GM18861 (cell line): ENCODE data around the gene TCERG1.
"Not testable (repeated sequence)": the region's sequence is repeated elsewhere in the genome, so short reads cannot be mapped to it uniquely, and the experiment has no call there.

ENCODE experiments used
- ATAC-seq: cut with Tn5 transposase; IDR thresholded peaks from one replicate; pipeline ENCODE4 v1.9.1; 2021; ENCODE audit not compliant: unreplicated experiment

The TCERG1 gene

GRCh38 chr5:146519554-146519953 lies 72.4 kb downstream of the TCERG1 start:
- no peak for ATAC-seq

- no peak for ATAC-seq
These were observed 73.6 kb downstream of the TCERG1 start for GRCh38 chr5:146520731-146521130.

GRCh38 chr5:146521403-146522106 lies 74.4 kb downstream of the TCERG1 start:
- no peak for ATAC-seq

GRCh38 chr5:146523698-146524097 lies 76.6 kb downstream of the TCERG1 start:
- ATAC-seq = no peak

DNA sequence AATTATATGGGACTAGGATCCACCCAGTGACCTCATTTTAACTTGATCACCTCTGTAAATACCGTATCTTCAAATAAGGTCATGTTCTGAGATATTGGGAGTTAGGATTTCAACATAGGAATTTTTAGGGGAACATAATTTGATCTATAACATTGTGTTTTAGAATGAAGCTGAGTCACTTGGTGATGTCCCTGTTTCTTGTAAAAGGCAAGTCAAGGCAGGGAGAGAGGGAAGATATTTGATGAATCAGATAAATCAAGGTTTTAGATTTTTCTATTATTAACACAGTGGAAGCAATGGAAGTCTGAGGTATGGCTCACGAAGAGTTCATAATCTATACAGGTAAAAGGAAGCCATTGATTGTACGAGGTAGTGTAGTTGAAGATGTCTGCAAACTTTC lies 80.7 kb downstream of the TCERG1 start:
- ATAC-seq = no peak

DNA sequence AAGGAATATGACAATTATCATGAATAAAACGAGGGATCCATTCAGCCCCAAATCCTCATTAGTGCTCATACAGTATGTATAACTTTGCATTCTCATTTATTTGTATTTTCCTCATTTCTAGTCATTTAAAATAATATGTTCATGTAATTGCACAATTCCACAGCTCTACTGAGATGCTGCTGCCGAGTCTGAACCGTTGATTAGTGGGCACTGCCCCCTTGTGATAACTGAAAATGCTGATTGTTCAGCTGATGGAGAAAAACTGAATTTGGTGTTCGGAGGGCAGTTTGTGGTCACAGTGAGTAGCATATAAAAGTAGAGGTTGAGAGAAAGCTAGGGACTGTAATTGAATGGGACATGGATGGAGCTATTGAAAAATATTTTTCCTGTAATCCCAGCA lies 81.1 kb downstream of the TCERG1 start:
- ATAC-seq = no peak

DNA sequence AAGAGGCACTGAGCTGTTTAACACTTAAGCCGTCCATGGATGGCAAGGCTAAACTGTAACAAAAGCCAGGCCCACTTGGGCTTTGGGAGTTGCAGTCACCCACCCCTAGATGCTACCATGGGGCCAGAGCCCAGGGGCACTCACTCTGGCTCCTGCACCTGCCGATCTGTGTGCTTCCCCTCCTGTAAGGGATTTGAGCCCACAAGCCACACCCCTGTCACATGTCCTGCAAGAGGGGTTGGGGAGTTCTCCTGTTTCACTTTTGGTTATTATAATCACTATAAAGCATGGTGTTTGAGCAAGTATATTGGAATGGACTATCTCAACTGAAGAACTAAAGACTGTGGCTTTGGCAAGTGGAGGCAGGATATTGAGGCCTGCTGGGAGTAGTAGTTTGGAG lies 82.9 kb downstream of the TCERG1 start:
- ATAC-seq = peak; percentile 61

GRCh38 chr5:146533260-146533857 lies 86.2 kb downstream of the TCERG1 start:
- peak; percentile 93 for ATAC-seq

DNA sequence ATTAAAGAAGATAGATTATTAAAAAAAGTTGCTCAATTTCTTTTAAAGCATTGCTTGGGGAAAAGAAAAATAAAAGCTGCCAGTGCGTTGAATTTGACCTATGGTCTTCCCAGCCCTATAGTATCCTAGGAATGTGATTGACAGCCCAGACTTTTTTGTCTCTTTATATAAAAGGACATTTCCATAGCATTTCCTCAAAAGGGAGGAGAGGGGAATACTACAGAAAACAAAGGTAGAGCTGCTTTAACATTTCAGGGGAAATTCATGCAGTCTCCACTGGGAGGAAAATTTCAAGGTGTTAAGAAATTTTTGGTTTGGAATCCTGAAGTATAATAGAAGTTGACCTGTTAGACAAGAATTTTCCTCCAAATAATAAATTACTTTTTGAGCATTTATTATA lies 86.7 kb downstream of the TCERG1 start:
- ATAC-seq = no peak

- no peak for ATAC-seq
These were observed 91.3 kb downstream of the TCERG1 start for GRCh38 chr5:146538432-146538831.

DNA sequence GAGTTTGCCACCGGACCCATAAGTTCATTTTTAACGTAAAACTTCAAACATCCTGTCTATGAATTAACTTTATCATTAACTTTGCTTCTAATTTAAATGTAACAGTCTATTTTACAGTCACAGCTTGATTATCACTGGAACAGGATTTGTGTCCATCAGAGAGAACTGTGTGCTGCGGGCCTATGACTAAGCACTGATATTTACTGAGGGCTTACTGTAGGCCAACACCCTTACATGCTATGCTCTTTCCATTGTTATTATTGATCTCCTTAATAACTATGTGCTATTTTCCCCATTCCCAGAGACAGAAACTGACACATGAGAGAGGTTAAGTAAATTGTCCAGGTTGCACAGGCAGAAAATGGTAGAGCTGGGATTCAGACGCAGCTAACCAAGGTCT lies 92.8 kb downstream of the TCERG1 start:
- no peak for ATAC-seq

DNA sequence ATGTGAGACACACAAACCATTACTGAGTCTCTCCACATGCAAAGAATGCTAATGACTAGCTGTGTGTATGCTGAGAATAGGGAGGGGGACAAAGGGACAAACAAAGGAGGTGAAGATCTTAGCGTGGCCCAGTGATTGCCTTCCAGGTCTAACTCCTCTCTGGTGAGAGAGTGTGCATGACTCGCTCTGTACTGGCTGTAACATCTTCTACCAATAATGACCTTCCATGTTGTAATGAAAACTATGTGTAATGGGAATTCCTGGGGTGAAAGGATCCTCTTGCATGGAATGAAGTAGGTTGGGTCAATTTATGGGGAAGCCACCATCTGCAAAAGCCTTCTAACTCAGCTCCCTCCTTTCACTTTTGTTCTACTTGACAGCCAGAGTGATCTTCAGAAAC lies 93.3 kb downstream of the TCERG1 start:
- ATAC-seq = no peak

- peak; percentile 93 for ATAC-seq
These were observed 95.1 kb downstream of the TCERG1 start for GRCh38 chr5:146541958-146542849.

- no peak for ATAC-seq
These were observed 97.1 kb downstream of the TCERG1 start for GRCh38 chr5:146544232-146544631.

DNA sequence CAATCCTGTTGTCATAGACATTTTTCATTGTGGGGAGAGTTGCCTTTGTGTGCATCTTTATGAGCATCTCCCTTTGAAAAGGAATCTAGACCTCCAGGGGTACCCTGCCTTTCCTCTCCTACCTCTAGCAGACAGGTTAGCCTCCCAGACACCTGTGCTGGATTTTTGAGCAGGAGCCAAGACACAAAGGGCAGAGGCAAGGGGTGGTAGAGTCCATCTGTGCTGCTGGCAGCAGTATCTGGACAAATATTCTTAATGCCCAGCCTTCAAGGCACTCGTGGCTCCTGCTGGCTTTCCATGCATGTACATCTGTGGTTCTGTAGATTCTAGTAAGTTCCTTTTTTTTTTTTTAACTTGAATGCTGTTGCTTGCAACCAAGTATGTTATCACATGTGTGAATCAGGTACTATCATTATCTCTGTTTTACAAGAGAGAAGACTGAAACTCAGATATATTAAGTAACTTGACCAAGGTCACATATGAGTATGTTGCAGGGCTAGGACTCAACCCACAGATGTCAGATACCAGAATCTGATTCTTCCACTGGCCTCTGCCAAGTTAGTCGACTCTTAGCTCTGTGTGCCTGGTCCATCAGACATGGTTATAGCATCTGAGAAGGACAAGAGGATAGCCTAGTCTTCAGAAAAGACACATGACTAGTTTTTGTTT lies 101.8 kb downstream of the TCERG1 start:
- ATAC-seq = peak; percentile 75

GRCh38 chr5:146549615-146550014 lies 102.5 kb downstream of the TCERG1 start:
- ATAC-seq = no peak

GRCh38 chr5:146553446-146553845 lies 106.3 kb downstream of the TCERG1 start:
- no peak for ATAC-seq

GRCh38 chr5:146556884-146557283 lies 109.8 kb downstream of the TCERG1 start:
- not testable (repeated sequence) for ATAC-seq

DNA sequence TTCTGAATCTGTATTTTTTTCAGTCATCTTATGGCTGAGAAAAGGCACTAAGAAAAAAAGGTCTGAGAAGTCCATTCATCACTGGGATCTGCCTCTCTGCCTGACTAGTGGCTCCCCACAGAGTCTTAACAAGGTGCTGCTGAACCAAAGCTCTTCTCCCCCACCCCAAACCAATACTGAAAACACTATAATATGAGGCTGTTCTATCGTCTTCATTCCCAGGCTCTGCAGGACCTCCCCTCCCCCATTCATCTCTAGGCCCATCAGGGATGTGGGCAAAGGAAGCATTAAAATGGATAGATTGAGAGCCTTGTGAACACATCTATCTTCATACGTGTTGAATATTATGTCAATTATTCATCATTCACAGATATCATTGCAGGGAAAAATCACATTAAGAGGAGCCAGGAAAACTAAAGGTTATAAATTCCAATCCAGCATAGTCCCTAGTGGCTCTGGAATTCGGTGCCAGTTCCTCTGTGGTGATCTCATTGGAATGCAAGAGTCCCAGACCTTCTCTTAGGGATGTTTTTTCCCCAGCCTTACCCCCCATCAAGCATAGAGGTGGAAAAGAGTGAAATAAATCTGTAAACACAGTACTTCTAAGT lies 113.2 kb downstream of the TCERG1 start:
- peak; percentile 26 for ATAC-seq
